NCI-H2107 (cell line): ENCODE data around the gene AP2A1.
A peak's percentile ranks its signal among the peaks of the same experiment; 100 is the strongest.

Experiments
- DNase-seq: peaks from one replicate; lab custom pipeline; 2025; lab: John Stamatoyannopoulos, UW

The AP2A1 gene

GRCh38 chr19:49766007-49766929, 533 bp upstream of the AP2A1 start:
- peak; percentile 98 for DNase-seq

DNA sequence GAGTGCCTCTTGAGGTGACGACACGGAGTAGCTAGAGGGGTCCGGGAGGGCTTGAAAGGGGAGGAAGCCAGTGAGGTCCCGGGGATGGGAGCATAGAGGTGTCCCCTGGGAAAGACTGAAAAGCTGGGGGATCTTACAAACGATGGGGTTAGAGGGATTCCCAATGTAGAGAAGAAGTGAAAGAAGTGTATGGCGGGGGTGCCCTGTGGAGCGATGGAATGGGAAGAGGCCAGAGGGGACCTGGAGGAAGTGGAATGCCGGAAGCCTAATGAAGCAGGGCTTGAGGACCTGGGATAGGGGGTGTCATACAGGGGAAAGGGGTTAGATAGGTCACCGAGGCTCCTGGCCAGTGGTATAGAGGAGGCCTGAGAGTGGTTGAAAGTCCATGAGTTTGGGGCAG, 580 bp downstream of the AP2A1 start:
- no peak for DNase-seq

DNA sequence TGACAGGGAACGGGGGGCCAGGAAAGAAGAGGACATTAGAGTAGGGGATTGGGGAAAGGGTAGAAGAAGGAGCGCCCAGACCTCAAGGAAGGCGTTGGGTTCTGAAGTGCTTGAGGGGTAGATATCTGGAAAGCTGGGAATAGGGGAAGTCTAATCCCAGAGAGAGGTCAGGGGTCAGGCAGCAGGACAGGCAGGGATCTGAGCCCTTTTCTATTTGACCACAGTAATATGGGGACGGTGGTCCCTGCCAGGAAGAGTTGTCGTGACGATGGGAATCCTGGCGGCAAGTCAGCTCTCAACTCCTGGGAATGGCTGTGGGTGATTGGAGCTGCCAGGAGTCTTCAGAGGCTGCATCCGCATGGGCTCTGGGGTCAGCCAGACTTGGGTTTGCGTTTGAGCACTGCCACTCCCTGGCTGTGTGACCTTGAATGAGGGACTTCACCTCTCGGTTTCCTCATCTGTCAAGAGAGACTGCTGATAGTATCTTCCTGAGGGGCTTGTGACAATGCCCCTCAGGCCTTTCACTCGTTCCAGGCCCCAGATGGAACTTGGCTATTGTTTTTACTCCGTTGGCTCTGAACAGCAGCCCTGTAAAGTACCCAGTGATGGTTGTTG, 1.3 kb downstream of the AP2A1 start:
- no peak for DNase-seq

- DNase-seq, result no peak
These were observed 3.7 kb downstream of the AP2A1 start for GRCh38 chr19:49770529-49770928.

DNA sequence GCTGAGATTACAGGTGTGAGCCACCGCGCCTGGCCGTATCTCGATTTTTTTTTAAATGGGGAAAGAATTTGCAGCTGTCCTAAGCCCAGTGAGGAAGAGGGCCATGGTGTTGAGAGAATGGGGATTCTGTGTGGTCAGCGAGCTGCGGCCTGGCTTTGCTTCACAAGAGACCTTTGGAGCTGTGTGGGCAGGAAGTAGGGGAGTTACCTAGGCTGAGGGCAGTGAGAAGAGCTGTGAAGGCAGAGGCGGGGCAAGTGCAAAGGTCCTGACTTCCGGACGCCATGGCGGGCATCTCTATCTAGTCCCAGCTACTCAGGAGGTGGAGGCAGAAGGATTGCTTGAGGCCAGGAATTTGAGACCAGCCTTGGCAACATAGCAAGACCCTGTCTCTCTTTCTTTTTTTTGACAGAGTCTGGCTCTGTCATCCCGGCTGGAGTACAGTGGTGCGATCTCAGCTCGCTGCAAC, 4.9 kb downstream of the AP2A1 start:
- no peak for DNase-seq

DNA sequence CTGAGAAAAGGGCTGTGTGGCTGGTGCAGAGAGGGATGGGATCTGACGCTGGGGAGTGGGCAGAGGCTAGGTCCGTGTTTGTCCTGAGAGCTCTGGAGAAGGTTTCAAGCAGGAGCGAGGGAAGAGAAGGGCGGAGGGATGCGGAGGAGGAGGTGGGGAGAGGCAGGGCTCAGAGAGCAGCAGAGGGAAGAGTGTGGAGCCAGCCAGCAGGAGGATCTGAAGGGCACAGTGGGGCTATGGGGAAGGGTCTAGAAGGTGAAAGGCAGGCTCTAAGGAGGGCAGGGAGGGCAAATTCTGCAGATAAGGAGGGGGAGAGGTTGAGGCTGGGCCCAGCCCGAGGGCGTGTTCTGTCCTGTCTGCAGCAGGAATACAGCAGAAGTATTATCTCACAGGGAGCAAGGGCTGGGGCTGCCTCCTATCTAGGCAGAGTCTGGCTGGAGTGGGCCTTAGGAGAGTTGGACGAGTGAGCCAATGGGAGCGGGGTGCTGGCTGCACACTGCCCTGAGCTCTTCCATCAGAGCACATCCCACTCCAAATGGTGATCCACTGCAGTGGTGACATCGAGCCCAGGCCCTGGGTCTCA, 6.1 kb downstream of the AP2A1 start:
- DNase-seq, result no peak

DNA sequence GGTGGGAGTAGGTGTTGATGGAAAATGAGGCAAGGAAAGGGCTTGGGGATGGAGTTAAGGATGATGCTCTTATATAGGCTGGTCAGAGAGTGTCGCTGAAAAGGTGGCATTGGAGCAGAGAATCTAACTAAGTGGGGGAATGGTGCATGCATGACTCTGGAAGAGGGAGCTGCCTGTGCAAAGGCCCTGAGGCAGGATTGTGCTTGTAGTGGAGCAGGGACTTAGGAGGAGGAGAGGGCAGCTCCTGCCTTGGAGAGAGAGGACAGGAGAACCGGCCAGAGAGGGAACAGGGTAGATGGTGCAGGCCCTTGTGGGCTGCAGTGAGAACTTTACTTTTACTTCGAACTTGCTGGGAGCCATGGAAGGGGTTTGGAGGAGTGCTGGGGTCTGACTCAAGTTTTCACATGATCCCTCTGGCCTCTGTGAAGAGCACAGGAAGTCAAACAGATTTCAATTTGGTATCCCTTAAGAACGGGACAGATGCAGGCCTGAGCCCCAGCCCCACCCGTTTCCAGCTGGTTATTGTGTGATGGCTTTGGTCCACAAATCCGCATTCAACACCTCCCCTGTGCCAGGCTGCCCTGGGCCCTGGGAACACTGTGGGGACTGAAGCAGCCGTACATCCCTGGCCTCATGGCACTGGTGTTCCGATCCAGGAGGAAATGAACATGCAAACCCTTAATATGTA, 7.0 kb downstream of the AP2A1 start:
- no peak for DNase-seq

DNA sequence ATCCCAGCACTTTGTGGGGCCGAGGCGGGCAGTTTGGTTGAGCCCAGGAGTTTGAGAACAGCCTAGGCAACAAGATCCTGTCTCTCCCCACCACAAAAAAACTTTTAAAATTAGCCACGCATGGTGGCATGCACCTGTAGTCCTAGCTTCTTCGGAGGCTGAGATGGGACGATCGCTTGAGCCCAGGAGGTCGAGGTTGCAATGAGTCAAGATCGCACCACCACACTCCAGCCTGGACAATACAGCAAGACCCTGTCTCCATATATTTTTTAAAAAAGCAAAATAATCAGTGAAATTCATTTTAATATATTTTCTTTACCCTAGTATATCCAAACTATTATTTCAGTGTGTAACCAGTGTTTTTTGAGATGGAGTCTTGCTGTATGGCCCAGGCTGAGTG, 8.2 kb downstream of the AP2A1 start:
- DNase-seq, result no peak

GRCh38 chr19:49775742-49776370, 9.1 kb downstream of the AP2A1 start:
- DNase-seq, result no peak

DNA sequence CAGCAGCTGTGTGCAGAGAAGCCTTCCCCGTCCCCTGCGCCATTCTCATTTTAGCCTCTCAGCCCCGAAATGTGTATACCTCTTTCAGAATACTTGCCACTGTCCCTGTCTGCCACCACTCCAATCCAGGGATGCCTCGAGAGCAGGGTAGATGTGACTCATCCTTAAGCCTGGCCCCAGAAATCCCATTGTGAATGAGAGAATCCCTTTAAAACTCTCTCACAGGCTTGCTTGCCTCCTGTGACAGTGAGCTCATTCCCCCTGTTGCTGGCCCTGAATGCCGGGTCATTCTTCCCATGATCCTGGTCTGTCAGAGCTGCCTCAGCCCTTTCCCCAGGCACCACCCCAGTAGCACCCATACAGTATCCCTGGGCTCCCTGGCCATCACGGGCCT, 9.6 kb downstream of the AP2A1 start:
- DNase-seq, result no peak

GRCh38 chr19:49779731-49780555, 13.1 kb downstream of the AP2A1 start:
- no peak for DNase-seq

GRCh38 chr19:49780861-49781260, 14.1 kb downstream of the AP2A1 start:
- DNase-seq, result no peak

DNA sequence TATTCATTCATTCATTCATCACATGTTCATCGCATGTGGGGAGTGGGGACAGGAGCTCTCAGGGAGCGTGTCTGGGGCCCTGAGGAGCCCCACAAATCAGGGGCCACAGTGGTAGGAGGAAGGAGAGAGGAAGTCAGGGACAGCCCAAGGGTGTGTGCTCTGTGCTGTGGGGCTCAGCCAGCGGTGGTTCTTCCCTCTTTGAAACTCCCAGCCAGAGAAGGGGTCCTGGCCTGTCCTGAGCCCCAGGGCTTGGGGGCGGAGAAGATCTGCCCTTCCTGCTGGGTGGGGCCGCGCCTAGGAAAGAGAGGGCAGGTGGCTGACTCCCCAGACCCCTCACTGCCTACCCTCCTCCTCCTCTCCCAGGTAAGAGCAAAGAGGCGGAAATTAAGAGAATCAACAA, 14.6 kb downstream of the AP2A1 start:
- no peak for DNase-seq

GRCh38 chr19:49782515-49782914, 15.7 kb downstream of the AP2A1 start:
- DNase-seq, result no peak

DNA sequence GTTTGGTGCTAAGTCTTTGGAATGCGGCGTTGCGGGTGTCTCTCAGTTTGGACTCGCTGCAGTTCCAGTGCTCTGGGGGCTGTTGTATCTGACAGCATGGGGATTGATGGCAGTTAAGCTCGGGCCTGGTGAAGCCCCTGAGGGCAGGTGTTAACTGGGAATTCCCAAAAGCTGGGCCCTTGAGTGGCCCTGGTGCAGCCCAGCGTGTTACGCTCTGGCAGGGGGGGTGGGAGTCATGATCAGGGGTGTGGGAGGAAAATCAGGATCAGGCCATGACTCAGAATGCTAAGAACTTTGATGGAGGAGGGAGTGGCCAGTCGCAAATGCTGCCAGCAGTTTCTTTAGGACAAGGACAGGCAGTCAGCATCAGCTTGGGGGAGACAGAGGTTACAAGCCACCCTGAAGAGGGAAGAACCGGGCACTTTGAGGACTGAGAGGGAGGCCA, 19.6 kb downstream of the AP2A1 start:
- no peak for DNase-seq

DNA sequence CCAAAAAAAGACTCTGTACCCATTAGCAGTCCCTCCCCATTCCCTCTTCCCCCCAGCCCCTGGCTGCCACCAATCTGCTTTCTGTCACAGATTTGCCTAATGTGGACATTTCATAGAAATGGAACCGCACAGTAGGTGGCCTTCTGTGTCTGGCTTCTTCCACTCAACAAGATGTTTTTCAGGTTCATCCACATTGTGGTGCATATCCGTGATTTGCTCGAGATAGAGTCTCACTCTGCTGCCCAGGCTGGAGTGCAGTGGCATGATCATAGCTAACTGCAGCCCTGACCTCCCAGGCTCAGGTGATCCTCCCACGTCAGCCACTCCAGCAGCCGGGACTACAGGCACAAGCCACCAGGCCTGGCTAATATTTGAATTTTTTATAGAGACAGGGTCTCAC, 20.9 kb downstream of the AP2A1 start:
- DNase-seq, result no peak

- no peak for DNase-seq
These were observed 22.1 kb downstream of the AP2A1 start for GRCh38 chr19:49788857-49789256.

DNA sequence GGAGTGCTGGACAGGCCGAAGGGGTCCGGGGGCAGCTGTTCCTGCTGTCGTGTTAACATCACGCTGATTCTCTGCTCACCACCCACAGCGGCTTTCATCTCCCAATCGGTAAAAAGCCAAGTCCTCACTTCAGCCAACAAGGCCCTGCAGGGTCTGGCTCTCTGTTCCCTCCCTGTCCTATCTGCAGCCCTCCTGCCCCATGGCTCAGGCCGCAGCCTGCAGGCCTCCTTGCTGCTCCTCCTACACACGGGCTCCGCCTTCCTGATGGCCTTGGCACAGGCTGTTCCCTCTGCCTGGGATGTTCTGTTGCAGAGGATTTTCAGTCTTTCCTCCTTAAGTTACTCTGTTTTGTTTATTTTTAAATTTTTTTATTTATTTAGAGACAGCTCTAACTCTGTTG, 24.1 kb downstream of the AP2A1 start:
- DNase-seq, result no peak

DNA sequence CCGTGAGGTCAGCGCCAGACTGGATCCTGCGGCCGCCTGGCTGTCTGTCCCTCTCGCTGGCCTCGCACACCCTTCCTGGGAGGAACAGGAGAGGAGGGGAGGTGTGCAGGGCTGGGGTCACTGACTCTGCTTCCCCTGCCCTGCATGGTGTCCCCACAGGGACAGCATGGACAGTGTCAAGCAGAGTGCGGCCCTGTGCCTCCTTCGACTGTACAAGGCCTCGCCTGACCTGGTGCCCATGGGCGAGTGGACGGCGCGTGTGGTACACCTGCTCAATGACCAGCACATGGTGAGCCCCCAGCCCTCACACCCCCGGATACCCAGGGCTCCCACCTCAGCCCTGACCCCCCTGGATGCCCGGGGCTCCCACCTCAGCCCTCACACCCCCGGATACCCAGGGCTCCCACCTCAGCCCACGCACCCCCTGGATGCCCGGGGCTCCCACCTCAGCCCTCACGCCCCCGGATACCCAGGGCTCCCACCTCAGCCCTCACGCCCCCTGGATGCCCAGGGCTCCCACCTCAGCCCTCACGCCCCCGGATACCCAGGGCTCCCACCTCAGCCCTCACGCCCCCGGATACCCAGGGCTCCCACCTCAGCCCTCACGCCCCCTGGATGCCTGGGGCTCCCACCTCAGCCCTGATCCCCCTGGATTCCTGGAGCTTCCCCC, 25.1 kb downstream of the AP2A1 start:
- DNase-seq, result no peak

GRCh38 chr19:49792829-49793560, 26.2 kb downstream of the AP2A1 start:
- no peak for DNase-seq
